ENCODE data around the gene DGKB.

The DGKB gene

DNA sequence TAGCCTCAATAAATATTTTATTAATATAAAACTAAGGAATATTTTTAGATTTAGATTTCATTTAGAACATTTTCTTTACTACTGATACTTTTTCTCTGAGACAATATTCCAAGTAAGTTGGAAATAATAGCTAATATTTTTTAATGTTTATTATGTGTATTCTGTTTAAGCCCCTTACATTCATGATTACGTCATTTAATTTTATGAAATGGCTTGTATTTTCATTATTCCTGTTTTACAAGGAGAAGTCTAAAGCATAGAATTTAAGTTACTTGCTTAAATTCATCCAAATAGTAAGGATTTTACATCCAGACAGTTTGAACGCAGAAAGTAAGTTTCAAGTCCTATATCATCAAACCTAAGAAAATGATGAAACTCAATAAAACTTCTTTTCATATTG lies 6.1 kb downstream of the DGKB start:
- ATAC-seq = no peak
- TF ChIP-seq, protein P1, sequence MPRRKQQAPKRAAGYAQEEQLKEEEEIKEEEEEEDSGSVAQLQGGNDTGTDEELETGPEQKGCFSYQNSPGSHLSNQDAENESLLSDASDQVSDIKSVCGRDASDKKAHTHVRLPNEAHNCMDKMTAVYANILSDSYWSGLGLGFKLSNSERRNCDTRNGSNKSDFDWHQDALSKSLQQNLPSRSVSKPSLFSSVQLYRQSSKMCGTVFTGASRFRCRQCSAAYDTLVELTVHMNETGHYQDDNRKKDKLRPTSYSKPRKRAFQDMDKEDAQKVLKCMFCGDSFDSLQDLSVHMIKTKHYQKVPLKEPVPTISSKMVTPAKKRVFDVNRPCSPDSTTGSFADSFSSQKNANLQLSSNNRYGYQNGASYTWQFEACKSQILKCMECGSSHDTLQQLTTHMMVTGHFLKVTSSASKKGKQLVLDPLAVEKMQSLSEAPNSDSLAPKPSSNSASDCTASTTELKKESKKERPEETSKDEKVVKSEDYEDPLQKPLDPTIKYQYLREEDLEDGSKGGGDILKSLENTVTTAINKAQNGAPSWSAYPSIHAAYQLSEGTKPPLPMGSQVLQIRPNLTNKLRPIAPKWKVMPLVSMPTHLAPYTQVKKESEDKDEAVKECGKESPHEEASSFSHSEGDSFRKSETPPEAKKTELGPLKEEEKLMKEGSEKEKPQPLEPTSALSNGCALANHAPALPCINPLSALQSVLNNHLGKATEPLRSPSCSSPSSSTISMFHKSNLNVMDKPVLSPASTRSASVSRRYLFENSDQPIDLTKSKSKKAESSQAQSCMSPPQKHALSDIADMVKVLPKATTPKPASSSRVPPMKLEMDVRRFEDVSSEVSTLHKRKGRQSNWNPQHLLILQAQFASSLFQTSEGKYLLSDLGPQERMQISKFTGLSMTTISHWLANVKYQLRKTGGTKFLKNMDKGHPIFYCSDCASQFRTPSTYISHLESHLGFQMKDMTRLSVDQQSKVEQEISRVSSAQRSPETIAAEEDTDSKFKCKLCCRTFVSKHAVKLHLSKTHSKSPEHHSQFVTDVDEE (CRISPR knock-in tag; IDR thresholded peaks at IDR 0.05) = no peak
- no peak for TF ChIP-seq ZC3H10 (CRISPR knock-in tag; IDR thresholded peaks at IDR 0.05)
- TF ChIP-seq, protein P2, sequence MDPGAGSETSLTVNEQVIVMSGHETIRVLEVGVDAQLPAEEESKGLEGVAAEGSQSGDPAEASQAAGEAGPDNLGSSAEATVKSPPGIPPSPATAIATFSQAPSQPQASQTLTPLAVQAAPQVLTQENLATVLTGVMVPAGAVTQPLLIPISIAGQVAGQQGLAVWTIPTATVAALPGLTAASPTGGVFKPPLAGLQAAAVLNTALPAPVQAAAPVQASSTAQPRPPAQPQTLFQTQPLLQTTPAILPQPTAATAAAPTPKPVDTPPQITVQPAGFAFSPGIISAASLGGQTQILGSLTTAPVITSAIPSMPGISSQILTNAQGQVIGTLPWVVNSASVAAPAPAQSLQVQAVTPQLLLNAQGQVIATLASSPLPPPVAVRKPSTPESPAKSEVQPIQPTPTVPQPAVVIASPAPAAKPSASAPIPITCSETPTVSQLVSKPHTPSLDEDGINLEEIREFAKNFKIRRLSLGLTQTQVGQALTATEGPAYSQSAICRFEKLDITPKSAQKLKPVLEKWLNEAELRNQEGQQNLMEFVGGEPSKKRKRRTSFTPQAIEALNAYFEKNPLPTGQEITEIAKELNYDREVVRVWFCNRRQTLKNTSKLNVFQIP (CRISPR knock-in tag; IDR thresholded peaks at IDR 0.05; ENCODE audit: borderline replicate concordance, low read depth) = no peak
- no peak for TF ChIP-seq RARB (CRISPR knock-in tag; IDR thresholded peaks at IDR 0.05)
- TF ChIP-seq, protein P3, sequence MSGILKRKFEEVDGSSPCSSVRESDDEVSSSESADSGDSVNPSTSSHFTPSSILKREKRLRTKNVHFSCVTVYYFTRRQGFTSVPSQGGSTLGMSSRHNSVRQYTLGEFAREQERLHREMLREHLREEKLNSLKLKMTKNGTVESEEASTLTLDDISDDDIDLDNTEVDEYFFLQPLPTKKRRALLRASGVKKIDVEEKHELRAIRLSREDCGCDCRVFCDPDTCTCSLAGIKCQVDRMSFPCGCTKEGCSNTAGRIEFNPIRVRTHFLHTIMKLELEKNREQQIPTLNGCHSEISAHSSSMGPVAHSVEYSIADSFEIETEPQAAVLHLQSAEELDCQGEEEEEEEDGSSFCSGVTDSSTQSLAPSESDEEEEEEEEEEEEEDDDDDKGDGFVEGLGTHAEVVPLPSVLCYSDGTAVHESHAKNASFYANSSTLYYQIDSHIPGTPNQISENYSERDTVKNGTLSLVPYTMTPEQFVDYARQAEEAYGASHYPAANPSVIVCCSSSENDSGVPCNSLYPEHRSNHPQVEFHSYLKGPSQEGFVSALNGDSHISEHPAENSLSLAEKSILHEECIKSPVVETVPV (CRISPR knock-in tag; IDR thresholded peaks at IDR 0.05) = no peak
- no peak for TF ChIP-seq ZFP30 (CRISPR knock-in tag; IDR thresholded peaks at IDR 0.05)
- no peak for TF ChIP-seq CSDC2 (CRISPR knock-in tag; IDR thresholded peaks at IDR 0.05)
- TF ChIP-seq ZFP3 (CRISPR knock-in tag; IDR thresholded peaks at IDR 0.05) = no peak
- TF ChIP-seq ZNF565 (CRISPR knock-in tag; conservative IDR thresholded peaks at IDR 0.05; ENCODE audit: low read depth) = no peak
- no peak for TF ChIP-seq ZNF8 (CRISPR knock-in tag; IDR thresholded peaks at IDR 0.05)
- no peak for TF ChIP-seq ARNTL (CRISPR knock-in tag; IDR thresholded peaks at IDR 0.05; ENCODE audit: borderline replicate concordance, low read depth)
- TF ChIP-seq GLIS3 (CRISPR knock-in tag; IDR thresholded peaks at IDR 0.05) = no peak

DNA sequence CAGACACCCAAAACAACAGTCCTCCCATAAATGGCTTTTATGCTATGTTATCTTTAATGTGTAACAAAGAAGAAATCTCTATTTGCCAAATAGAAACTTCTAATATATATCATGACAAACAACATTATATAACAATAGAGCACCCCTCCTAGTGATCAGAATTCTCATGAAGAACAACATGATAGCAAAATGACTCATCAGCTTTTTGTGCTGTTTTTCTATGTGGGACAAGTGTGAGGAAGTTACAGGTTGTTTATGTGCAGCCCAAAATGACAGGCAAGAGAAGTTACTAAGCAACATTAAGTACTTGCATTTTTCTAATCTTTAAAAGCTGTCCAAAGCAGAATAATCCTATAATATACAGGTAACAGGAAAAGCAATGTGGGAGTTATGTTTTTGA lies 7.7 kb downstream of the DGKB start:
- ATAC-seq = no peak; the same call in 2 of the 3 replicates
- TF ChIP-seq GLIS3 (CRISPR knock-in tag; IDR thresholded peaks at IDR 0.05) (no peak), ZFP30 (CRISPR knock-in tag; IDR thresholded peaks at IDR 0.05) (no peak), ZNF565 (CRISPR knock-in tag; conservative IDR thresholded peaks at IDR 0.05; ENCODE audit: low read depth) (no peak), SNAI2 (CRISPR knock-in tag; IDR thresholded peaks at IDR 0.05) (no peak)
- TF ChIP-seq, protein P3 (CRISPR knock-in tag; IDR thresholded peaks at IDR 0.05) = no peak

DNA sequence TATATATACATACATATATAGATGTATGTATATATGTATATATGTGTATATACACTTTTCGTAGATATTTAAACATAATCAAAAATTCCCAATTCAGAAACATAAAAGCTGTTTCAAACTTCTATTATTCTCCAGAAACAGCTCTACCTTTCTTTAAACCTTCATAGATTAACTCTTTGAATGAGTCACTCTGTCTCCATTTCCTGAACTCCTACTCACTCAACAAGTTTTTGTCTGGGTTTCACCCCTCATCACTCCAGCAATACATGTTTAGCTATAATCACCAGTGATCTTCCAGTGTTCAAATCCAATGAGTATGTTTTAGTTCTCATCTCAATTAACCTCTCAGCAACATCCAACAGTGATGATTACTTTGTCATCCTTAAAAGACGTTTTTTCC lies 9.6 kb downstream of the DGKB start:
- TF ChIP-seq, protein P4, sequence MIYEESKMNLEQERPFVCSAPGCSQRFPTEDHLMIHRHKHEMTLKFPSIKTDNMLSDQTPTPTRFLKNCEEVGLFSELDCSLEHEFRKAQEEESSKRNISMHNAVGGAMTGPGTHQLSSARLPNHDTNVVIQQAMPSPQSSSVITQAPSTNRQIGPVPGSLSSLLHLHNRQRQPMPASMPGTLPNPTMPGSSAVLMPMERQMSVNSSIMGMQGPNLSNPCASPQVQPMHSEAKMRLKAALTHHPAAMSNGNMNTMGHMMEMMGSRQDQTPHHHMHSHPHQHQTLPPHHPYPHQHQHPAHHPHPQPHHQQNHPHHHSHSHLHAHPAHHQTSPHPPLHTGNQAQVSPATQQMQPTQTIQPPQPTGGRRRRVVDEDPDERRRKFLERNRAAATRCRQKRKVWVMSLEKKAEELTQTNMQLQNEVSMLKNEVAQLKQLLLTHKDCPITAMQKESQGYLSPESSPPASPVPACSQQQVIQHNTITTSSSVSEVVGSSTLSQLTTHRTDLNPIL (CRISPR knock-in tag; IDR thresholded peaks at IDR 0.05; ENCODE audit: low read depth) = no peak
- peak; percentile 91 for TF ChIP-seq ZFP3 (CRISPR knock-in tag; IDR thresholded peaks at IDR 0.05)
- TF ChIP-seq BACH2 (CRISPR knock-in tag; IDR thresholded peaks at IDR 0.05; ENCODE audit: borderline replicate concordance) = no peak
- ATAC-seq = no peak

DNA sequence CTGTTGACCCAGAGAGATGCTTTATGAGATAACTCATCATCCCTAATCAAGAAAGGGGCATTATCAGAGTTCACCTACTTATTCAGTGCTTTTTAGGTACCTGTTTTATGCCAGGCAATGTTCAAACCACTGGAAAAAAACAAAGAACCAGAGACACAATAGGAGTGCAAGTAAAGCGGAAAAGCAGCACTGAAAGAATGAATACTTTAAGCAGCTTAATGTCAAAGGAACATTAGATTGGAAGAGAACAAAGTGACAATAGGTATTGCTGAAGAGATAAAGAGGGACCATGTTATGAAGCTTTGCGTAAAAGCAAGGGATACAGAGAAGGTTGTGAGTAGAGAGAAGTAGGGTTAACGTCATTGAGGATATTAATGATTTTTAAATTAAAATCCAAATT lies 11.3 kb downstream of the DGKB start:
- no peak for ATAC-seq
- TF ChIP-seq ZFP30 (CRISPR knock-in tag; IDR thresholded peaks at IDR 0.05) (no peak), ZFP3 (CRISPR knock-in tag; IDR thresholded peaks at IDR 0.05) (no peak)

DNA sequence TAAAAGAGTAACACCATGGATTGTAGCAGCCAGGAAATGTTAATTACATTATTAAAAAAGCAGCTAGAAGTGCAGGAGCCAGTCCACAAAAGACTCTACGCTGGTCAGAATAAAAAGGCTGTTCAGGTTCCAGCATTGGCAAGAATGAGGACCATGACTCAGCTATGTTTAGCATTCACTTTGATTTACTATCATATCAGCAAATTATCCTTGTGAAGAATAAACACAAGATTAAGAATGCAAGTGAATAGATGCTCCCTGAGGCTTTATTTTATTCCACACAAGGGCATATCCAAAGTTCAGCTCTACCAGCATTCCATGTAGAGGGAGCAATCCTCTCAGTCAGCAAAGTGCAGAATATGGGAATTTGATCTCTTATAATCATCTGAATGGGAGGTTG lies 13.6 kb downstream of the DGKB start:
- TF ChIP-seq ZFP30 (CRISPR knock-in tag; IDR thresholded peaks at IDR 0.05) (no peak), SNAI2 (CRISPR knock-in tag; IDR thresholded peaks at IDR 0.05) (no peak), CSDC2 (CRISPR knock-in tag; IDR thresholded peaks at IDR 0.05) (no peak), ZFP3 (CRISPR knock-in tag; IDR thresholded peaks at IDR 0.05) (no peak), ESRRG (CRISPR knock-in tag; IDR thresholded peaks at IDR 0.05) (no peak), RARB (CRISPR knock-in tag; IDR thresholded peaks at IDR 0.05) (no peak)
- TF ChIP-seq, protein P5, sequence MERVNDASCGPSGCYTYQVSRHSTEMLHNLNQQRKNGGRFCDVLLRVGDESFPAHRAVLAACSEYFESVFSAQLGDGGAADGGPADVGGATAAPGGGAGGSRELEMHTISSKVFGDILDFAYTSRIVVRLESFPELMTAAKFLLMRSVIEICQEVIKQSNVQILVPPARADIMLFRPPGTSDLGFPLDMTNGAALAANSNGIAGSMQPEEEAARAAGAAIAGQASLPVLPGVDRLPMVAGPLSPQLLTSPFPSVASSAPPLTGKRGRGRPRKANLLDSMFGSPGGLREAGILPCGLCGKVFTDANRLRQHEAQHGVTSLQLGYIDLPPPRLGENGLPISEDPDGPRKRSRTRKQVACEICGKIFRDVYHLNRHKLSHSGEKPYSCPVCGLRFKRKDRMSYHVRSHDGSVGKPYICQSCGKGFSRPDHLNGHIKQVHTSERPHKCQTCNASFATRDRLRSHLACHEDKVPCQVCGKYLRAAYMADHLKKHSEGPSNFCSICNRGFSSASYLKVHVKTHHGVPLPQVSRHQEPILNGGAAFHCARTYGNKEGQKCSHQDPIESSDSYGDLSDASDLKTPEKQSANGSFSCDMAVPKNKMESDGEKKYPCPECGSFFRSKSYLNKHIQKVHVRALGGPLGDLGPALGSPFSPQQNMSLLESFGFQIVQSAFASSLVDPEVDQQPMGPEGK (CRISPR knock-in tag; IDR thresholded peaks at IDR 0.05; ENCODE audit: borderline replicate concordance) = no peak
- TF ChIP-seq, protein P3 (CRISPR knock-in tag; IDR thresholded peaks at IDR 0.05) = no peak
- ATAC-seq = peak; percentile 85

Measured in SK-N-SH treated with all-trans-retinoic acid at 6 μM for 48 hours (cell line).